Thoracic aorta (tissue), 2 donors: Measurements from ENCODE around the gene FAM3C. TPM values are rescaled to one million over a fixed set of nuclear protein-coding genes. Genes with fewer than 3 reads are reported as not detected.
"Not testable (repeated sequence)": the region's sequence is repeated elsewhere in the genome, so short reads cannot be mapped to it uniquely, and the experiment has no call there.

Experiments
- ATAC-seq: fragments of 150-250 bp; one replicate; pipeline ENCODE4 v1.8.0; 2017; ENCODE audit warnings: low read depth; ENCODE audit not compliant: insufficient number of reproducible peaks, low FRiP score
- DNase-seq: peaks from one replicate; pipeline ENCODE4 v3.0.0-alpha.2; 2020; ENCODE audit warnings: low spot score
- H3K27ac ChIP-seq, 2 donors: fragments of 200-600 bp; sonication (generic); 1 replicate in 1 of 2; 2 replicates in 1 of 2; pipeline ENCODE4 v1.5.1; 2016; ENCODE audit warnings: mild to moderate bottlenecking in 2 of 2, moderate library complexity in 2 of 2
- H3K27me3 ChIP-seq: fragments of 200-600 bp; sonication (generic); replicated peaks from 2 replicates; pipeline ENCODE4 v1.6.0; 2016; ENCODE audit warnings: mild to moderate bottlenecking; ENCODE audit not compliant: insufficient read depth
- H3K36me3 ChIP-seq: fragments of 200-600 bp; sonication (generic); one replicate; pipeline ENCODE4 v1.5.1; 2016
- H3K4me1 ChIP-seq, 2 donors: fragments of 200-600 bp; sonication (generic); 1 replicate in 1 of 2; 2 replicates in 1 of 2; pipeline versions ENCODE4 v1.5.1 to v1.6.0; 2016; ENCODE audit warnings: low read depth in 2 of 2, mild to moderate bottlenecking in 1 of 2; ENCODE audit not compliant: control insufficient read depth in 1 of 2
- H3K4me3 ChIP-seq: fragments of 200-600 bp; sonication (generic); 2 replicates; pipeline ENCODE4 v1.5.1; 2016; ENCODE audit warnings: mild to moderate bottlenecking
- H3K9me3 ChIP-seq: fragments of 200-600 bp; sonication (generic); 2 replicates; pipeline ENCODE4 v1.5.1; 2016
- CTCF ChIP-seq: fragments of 200-600 bp; sonication (generic); IDR thresholded peaks from one replicate; pipeline ENCODE4 v1.5.1; 2019; ENCODE audit warnings: antibody characterized with exemption
- total RNA-seq, 2 donors: library from RNA; depleted of rRNA; stranded (reverse); fragments of >200 nt; gene quantifications; one replicate each; pipeline versions ENCODE4 v1.1.0 to v1.2.3, GENCODE V29; 2016

Gene FAM3C
- total RNA-seq, 2 donors from 2014 or later, result 38.9 to 50.2 TPM

- ATAC-seq, result no peak
- no peak for DNase-seq
- TF ChIP-seq CTCF, result no peak
- Histone ChIP-seq H3K9me3 (no peaks in the 10 kb centered on the region), H3K36me3 (no peaks in the 10 kb centered on the region), H3K4me1 (peaks cover 0 to 5% of the 10 kb centered on the region in 2 donors), H3K27ac (no peak overlapping the region), H3K4me3 (no peak overlapping the region), H3K27me3 (no peaks in the 10 kb centered on the region)
These were observed 40.6 kb upstream of the FAM3C start for GRCh38 chr7:121436688-121437087.

GRCh38 chr7:121436136-121436535, 40.0 kb upstream of the FAM3C start:
- H3K4me3 ChIP-seq, result no peak overlapping the region
- no peak for DNase-seq
- H3K27ac ChIP-seq, result no peak overlapping the region
- no peaks in the 10 kb centered on the region for H3K9me3 ChIP-seq
- TF ChIP-seq CTCF, result no peak
- no peaks in the 10 kb centered on the region for H3K27me3 ChIP-seq
- no peak for ATAC-seq
- H3K36me3 ChIP-seq, result no peaks in the 10 kb centered on the region
- peaks cover 0 to 5% of the 10 kb centered on the region in 2 donors for H3K4me1 ChIP-seq

- no peak for DNase-seq
- peaks cover 0 to 5% of the 10 kb centered on the region in 2 donors for H3K4me1 ChIP-seq
These were observed 37.7 kb upstream of the FAM3C start for GRCh38 chr7:121433775-121434174.

GRCh38 chr7:121432486-121432885, 36.4 kb upstream of the FAM3C start:
- not testable (repeated sequence) for H3K4me1 ChIP-seq, H3K4me3 ChIP-seq, ATAC-seq, H3K27ac ChIP-seq, DNase-seq, H3K27me3 ChIP-seq, H3K36me3 ChIP-seq, H3K9me3 ChIP-seq

More at GRCh38 chr7:121433775-121434174, 37.7 kb upstream of the FAM3C start:
- Histone ChIP-seq H3K27me3 (no peaks in the 10 kb centered on the region), H3K36me3 (no peaks in the 10 kb centered on the region), H3K4me3 (no peak overlapping the region), H3K9me3 (no peaks in the 10 kb centered on the region), H3K27ac (no peak overlapping the region)
- TF ChIP-seq CTCF, result no peak
- ATAC-seq, result no peak

GRCh38 chr7:121431996-121432395, 35.9 kb upstream of the FAM3C start:
- ATAC-seq, result no peak
- TF ChIP-seq CTCF, result no peak

GRCh38 chr7:121431389-121431995, 35.4 kb upstream of the FAM3C start:
- DNase-seq, result no peak
- no peaks in the 10 kb centered on the region for H3K4me1 ChIP-seq
- no peaks in the 10 kb centered on the region for H3K27me3 ChIP-seq
- no peak for TF ChIP-seq CTCF
- no peaks in the 10 kb centered on the region for H3K9me3 ChIP-seq
- H3K27ac ChIP-seq, result no peak overlapping the region
- no peak for ATAC-seq
- no peaks in the 10 kb centered on the region for H3K36me3 ChIP-seq
- H3K4me3 ChIP-seq, result no peak overlapping the region

More at GRCh38 chr7:121431996-121432395, 35.9 kb upstream of the FAM3C start:
- Histone ChIP-seq H3K36me3 (no peaks in the 10 kb centered on the region), H3K4me3 (no peak overlapping the region), H3K27me3 (no peaks in the 10 kb centered on the region), H3K9me3 (no peaks in the 10 kb centered on the region), H3K27ac (no peak overlapping the region), H3K4me1 (no peaks in the 10 kb centered on the region)
- no peak for DNase-seq
